Measurements from ENCODE around the gene RERE. TPM values are rescaled to one million over a fixed set of nuclear protein-coding genes. Genes with fewer than 3 reads are reported as not detected.

RERE gene
- total and polyA plus RNA-seq, 2 donors (not counting 3 experiments of a cell fraction or from before 2014, with no cell fraction given), result 14.1 to 113 TPM

- Histone ChIP-seq H3K27ac (ENCODE audit: insufficient read depth, low read depth, low read length) (no peak overlapping the region), H3K4me2 (ENCODE audit: insufficient read depth, low read length) (no peak overlapping the region), H4K20me1 (replicated peaks; ENCODE audit: control insufficient read depth, extremely low read depth, insufficient read depth, low read length) (no peaks in the 10 kb centered on the region), H3K79me2 (ENCODE audit: control insufficient read depth, insufficient read depth, low read length) (peaks cover 44% of the 10 kb centered on the region), H3K36me3 (ENCODE audit: control insufficient read depth in 2 of 2, extremely low read depth in 1 of 2, insufficient read depth in 2 of 2, low read length in 2 of 2) (no peaks in the 10 kb centered on the region), H3K9me1 (replicated peaks; ENCODE audit: control insufficient read depth, extremely low read depth, insufficient read depth, low read length) (no peaks in the 10 kb centered on the region), H3K9me3 (replicated peaks; ENCODE audit: control insufficient read depth, insufficient read depth, low read length) (no peaks in the 10 kb centered on the region), H2AFZ (ENCODE audit: low read depth, low read length) (no peak overlapping the region), H3K9ac (replicated peaks; ENCODE audit: extremely low read depth, insufficient read depth, low read length) (no peak overlapping the region), H3K27me3 (ENCODE audit: control insufficient read depth in 2 of 2, insufficient read depth in 2 of 2, low read length in 2 of 2) (no peaks in the 10 kb centered on the region), H3K4me3 (replicated peaks in 1 of 3; ENCODE audit: insufficient read depth in 1 of 3, low read depth in 1 of 3, low read length in 3 of 3) (no peak overlapping the region), H3K4me1 (ENCODE audit: control insufficient read depth, extremely low read depth, insufficient read depth, low read length) (peaks cover 18% of the 10 kb centered on the region)
- no TSS peak for BruUV-seq (replicated peaks)
- no peak for FAIRE-seq
- dilution Hi-C loops (cut with MboI; ENCODE audit: extremely low pct_ligation_motif_present, low sequenced_read_pairs), result no loop called here
- ChIA-PET CTCF (interaction anchor here (1.1 to 1.3 kb wide), 2 partner anchors 82 to 206 kb away, joined by 3 to 5 read pairs; no protein-coding TSS in a partner anchor), POLR2A (no interaction called here)
- no peak for TF ChIP-seq JUN (IDR thresholded peaks at IDR 0.05; ENCODE audit: borderline replicate concordance, insufficient read depth, insufficient read length, low read depth)
- TF ChIP-seq GATA2 (IDR thresholded peaks at IDR 0.05; ENCODE audit: insufficient read depth, insufficient read length, low read depth, low read length), result no peak
- no peak for TF ChIP-seq MYC (IDR thresholded peaks at IDR 0.05; ENCODE audit: low read depth, low read length)
- TF ChIP-seq, protein P1, sequence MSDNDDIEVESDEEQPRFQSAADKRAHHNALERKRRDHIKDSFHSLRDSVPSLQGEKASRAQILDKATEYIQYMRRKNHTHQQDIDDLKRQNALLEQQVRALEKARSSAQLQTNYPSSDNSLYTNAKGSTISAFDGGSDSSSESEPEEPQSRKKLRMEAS (IDR thresholded peaks at IDR 0.05; ENCODE audit: insufficient read depth, insufficient read length), result no peak
- no peak for TF ChIP-seq EZH2 (IDR thresholded peaks at IDR 0.05; ENCODE audit: borderline replicate concordance, low read depth, low read length, severe bottlenecking)
- no peak for TF ChIP-seq POLR2AphosphoS5 (IDR thresholded peaks at IDR 0.05; ENCODE audit: insufficient read depth, low read depth, low read length)
- no peak for TF ChIP-seq FOS (IDR thresholded peaks at IDR 0.05; ENCODE audit: borderline replicate concordance, insufficient read depth, low read length)
- TF ChIP-seq CTCF (IDR thresholded peaks at IDR 0.05; ENCODE audit: extremely low read depth in 1 of 2, insufficient read depth in 1 of 2, low read depth in 1 of 2, low read length in 2 of 2), result no peak
- no peak for TF ChIP-seq POLR2A (IDR thresholded peaks at IDR 0.05; ENCODE audit: low read depth, low read length)
- DNase-seq (ENCODE audit: low read depth, low spot score), result no peak
- intact Hi-C loops (cut with micrococcal nuclease), result no loop called here
Observed at GRCh38 chr1:8643542-8644536, 173.6 kb downstream of the RERE start.
